ENCODE measurements around the gene PCOLCE2.
"Not testable (repeated sequence)": the region's sequence is repeated elsewhere in the genome, so short reads cannot be mapped to it uniquely, and the experiment has no call there.

PCOLCE2 gene

GRCh38 chr3:142890592-142890991 is 1.7 kb upstream of the PCOLCE2 start:
- TF ChIP-seq CTCF (IDR thresholded peaks at IDR 0.05; ENCODE audit: low read depth, low read length), result no peak
- no peak overlapping the region for H3K4me3 ChIP-seq (ENCODE audit: low read depth, low read length)

GRCh38 chr3:142889212-142890014 is 530 bp upstream of the PCOLCE2 start:
- peak overlapping the region; percentile 47 for H3K4me3 ChIP-seq (ENCODE audit: low read depth, low read length)
- TF ChIP-seq CTCF (IDR thresholded peaks at IDR 0.05; ENCODE audit: low read depth, low read length), result no peak

- no peak overlapping the region for H3K4me3 ChIP-seq (ENCODE audit: low read depth, low read length)
- no peak for TF ChIP-seq CTCF (IDR thresholded peaks at IDR 0.05; ENCODE audit: low read depth, low read length)
Observed at GRCh38 chr3:142888099-142888480, 793 bp downstream of the PCOLCE2 start.

GRCh38 chr3:142886940-142887339 is 1.9 kb downstream of the PCOLCE2 start:
- no peak overlapping the region for H3K4me3 ChIP-seq (ENCODE audit: low read depth, low read length)
- TF ChIP-seq CTCF (IDR thresholded peaks at IDR 0.05; ENCODE audit: low read depth, low read length), result no peak

GRCh38 chr3:142886021-142886420 is 2.9 kb downstream of the PCOLCE2 start:
- TF ChIP-seq CTCF (IDR thresholded peaks at IDR 0.05; ENCODE audit: low read depth, low read length), result no peak
- no peak overlapping the region for H3K4me3 ChIP-seq (ENCODE audit: low read depth, low read length)

- no peak for TF ChIP-seq CTCF (IDR thresholded peaks at IDR 0.05; ENCODE audit: low read depth, low read length)
- H3K4me3 ChIP-seq (ENCODE audit: low read depth, low read length), result no peak overlapping the region
Observed at GRCh38 chr3:142884531-142884930, 4.4 kb downstream of the PCOLCE2 start.

GRCh38 chr3:142883534-142883933 is 5.3 kb downstream of the PCOLCE2 start:
- not testable (repeated sequence) for H3K4me3 ChIP-seq (ENCODE audit: low read depth, low read length)

Measured in WI38 (cell line).